GM12874 (cell line): ENCODE measurements around the gene SPG7.
A peak's percentile ranks its signal among the peaks of the same experiment; 100 is the strongest.

Experiments
- TF ChIP-seq, protein P1 (sequence below): IDR thresholded peaks from 2 replicates; pipeline ENCODE4 v1.5.1; 2011; ENCODE audit warnings: low read depth, mild to moderate bottlenecking, control low read depth, low read length, moderate library complexity; ENCODE audit not compliant: insufficient read depth

Gene SPG7

DNA sequence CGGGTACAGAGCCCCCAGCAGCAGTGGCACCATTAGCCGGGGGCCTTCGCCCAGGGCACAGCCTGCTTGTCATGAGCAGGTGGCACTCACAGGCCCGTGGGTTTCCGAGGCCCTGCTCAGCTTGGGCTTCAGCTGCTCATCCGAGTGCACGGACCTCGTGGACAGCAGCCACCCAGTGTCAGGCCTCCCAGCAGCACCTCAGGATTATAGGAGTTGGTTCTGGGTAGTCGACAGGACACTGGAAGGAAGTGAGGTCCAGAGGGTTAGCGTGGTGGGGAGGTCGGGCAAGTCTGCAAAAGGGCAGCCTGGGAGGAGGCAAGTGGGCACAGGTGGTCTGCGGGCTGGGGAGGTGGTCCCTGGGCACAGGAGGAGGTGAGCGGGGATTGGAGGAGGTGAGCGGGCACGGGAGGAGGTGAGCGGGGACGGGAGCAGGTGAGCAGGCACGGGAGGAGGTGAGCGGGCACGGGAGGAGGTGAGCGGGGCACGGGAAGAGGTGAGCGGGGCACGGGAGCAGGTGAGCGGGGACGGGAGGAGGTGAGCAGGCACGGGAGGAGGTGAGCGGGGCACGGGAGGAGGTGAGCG lies 62.2 kb downstream of the SPG7 start:
- TF ChIP-seq, protein P1, sequence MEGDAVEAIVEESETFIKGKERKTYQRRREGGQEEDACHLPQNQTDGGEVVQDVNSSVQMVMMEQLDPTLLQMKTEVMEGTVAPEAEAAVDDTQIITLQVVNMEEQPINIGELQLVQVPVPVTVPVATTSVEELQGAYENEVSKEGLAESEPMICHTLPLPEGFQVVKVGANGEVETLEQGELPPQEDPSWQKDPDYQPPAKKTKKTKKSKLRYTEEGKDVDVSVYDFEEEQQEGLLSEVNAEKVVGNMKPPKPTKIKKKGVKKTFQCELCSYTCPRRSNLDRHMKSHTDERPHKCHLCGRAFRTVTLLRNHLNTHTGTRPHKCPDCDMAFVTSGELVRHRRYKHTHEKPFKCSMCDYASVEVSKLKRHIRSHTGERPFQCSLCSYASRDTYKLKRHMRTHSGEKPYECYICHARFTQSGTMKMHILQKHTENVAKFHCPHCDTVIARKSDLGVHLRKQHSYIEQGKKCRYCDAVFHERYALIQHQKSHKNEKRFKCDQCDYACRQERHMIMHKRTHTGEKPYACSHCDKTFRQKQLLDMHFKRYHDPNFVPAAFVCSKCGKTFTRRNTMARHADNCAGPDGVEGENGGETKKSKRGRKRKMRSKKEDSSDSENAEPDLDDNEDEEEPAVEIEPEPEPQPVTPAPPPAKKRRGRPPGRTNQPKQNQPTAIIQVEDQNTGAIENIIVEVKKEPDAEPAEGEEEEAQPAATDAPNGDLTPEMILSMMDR, result no peak

GRCh38 chr16:89571636-89572035 lies 63.4 kb downstream of the SPG7 start:
- TF ChIP-seq, protein P1, result no peak

GRCh38 chr16:89572073-89572484 lies 63.9 kb downstream of the SPG7 start:
- TF ChIP-seq, protein P1, result no peak

DNA sequence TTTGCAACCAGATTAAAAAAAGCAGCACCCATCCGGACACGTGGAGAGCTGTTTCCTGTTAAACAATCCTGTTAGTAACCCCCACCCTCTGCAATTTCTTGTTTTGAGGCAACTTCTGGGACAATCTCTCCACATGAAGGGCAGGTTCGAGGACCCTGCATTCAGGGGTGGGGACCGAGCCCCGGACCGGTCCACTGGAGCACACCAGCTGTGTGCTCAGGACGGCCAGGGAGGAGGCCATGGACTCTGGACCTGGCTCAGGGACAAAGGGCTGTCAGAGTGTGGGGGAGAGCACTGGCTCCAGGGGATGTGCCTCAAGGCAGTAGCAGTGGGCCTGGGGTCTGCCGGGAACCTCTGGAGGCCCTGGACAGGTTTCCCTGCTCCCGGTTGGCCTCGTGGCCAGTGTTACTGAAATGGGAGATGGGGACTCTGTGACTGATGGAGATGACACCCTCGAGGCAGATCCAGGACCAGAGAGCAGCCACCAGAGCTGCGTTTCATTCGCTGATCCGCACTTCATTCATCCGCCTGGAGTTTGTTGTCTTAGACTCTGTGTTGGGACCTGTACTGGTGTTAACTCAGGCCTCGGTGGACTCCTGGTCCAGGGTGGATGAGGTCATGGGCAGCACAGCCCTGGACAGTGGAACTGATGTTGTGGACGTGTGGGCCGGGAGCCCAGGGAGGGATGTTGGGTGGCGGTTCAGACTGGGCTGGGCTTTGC lies 64.4 kb downstream of the SPG7 start:
- TF ChIP-seq, protein P1, result no peak

- TF ChIP-seq, protein P1, result no peak
Measured at GRCh38 chr16:89573826-89574680, 65.8 kb downstream of the SPG7 start.

DNA sequence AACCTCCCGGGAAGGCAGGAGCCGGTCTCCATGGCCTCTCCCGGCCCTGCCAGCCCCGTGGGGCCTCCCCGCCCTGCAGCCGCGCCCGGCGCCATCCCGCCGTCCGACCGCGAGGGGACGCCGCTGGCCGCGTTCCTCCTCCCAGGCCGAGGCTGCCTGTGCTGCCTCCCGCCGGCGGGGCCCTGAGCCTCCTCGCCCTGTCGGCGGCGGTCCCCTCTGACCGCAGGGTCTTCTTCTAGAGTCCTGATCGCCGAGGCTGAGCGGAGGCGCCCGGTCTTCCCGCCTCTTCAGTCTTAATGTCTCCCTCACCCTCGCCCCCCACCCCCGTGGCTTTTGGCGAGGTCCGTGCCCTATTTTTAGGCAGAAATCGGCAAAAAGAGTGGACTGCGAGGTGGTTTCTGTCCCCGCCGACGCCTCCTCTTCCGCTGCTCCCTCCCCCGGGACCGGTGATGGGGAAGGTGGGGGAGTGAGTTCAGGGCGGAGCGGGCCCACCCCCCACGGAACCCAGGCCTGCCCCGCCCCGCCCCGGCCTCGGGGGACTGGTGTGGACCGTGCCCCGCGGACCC lies 66.6 kb downstream of the SPG7 start:
- TF ChIP-seq, protein P1, result peak; percentile 83
